ENCODE data around the gene KCNC3. TPM values are rescaled to one million over a fixed set of nuclear protein-coding genes. Genes with fewer than 3 reads are reported as not detected.

KCNC3 gene
- total RNA-seq, 4 donors from 2014 or later = 1.5 to 3.1 (median 1.7) TPM

DNA sequence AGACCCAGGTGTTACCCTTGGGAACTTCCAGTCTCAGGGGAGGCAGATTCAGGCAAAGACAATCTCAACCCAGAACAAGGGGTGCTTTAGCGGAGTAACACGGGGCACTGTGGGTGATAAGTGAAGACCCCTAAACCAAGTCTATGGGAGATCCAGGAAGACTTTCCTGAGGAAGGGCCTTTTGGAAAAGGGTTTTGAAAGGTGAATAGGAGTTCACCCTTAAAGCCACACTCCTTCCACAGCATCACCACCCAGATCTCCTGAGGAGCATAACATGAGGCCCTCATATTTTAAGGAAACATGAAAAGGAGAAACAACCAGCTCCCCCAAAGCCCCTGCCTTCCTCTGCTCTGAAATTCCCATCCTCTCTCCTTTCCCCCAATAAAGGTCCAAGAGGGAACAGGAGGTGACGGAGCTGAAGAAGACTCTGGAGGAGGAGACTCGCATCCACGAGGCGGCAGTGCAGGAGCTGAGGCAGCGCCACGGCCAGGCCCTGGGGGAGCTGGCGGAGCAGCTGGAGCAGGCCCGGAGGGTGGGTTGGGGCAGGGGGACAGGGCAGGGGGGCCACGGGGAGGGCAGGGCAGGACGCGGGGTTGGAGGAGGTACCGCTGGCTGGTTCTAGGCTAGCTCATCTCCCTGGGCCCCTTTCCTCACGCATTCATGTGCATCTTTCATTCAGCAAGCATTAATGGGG is 52.7 kb downstream of the KCNC3 start:
- no peak for DNase-seq (ENCODE audit: low spot score in 2 of 2)
- no peak overlapping the region for H3K4me3 ChIP-seq
- H3K36me3 ChIP-seq = peaks cover 31% of the 10 kb centered on the region
- TF ChIP-seq, protein P1, sequence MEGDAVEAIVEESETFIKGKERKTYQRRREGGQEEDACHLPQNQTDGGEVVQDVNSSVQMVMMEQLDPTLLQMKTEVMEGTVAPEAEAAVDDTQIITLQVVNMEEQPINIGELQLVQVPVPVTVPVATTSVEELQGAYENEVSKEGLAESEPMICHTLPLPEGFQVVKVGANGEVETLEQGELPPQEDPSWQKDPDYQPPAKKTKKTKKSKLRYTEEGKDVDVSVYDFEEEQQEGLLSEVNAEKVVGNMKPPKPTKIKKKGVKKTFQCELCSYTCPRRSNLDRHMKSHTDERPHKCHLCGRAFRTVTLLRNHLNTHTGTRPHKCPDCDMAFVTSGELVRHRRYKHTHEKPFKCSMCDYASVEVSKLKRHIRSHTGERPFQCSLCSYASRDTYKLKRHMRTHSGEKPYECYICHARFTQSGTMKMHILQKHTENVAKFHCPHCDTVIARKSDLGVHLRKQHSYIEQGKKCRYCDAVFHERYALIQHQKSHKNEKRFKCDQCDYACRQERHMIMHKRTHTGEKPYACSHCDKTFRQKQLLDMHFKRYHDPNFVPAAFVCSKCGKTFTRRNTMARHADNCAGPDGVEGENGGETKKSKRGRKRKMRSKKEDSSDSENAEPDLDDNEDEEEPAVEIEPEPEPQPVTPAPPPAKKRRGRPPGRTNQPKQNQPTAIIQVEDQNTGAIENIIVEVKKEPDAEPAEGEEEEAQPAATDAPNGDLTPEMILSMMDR (IDR thresholded peaks at IDR 0.05) = no peak
- TF ChIP-seq POLR2AphosphoS5 (IDR thresholded peaks at IDR 0.05) = no peak
- WGBS = 86% methylated on average over 15 of the region's 15 CpGs
- H3K9me3 ChIP-seq = no peaks in the 10 kb centered on the region
- H3K27me3 ChIP-seq = peaks cover 3% of the 10 kb centered on the region
- no peaks in the 10 kb centered on the region for H3K4me1 ChIP-seq
- H3K27ac ChIP-seq = no peak overlapping the region

- no peaks in the 10 kb centered on the region for H3K4me1 ChIP-seq
- H3K9me3 ChIP-seq = no peaks in the 10 kb centered on the region
- no peak for DNase-seq (ENCODE audit: low spot score in 2 of 2)
- no peak overlapping the region for H3K4me3 ChIP-seq
- WGBS = 68% methylated on average over 14 of the region's 26 CpGs
- TF ChIP-seq, protein P1 (IDR thresholded peaks at IDR 0.05) = no peak
- TF ChIP-seq EP300 (IDR thresholded peaks at IDR 0.05) (no peak), POLR2A (IDR thresholded peaks at IDR 0.05) (no peak), POLR2AphosphoS5 (IDR thresholded peaks at IDR 0.05) (no peak)
- peaks cover 3% of the 10 kb centered on the region for H3K27me3 ChIP-seq
- H3K36me3 ChIP-seq = peaks cover 30% of the 10 kb centered on the region
- no peak overlapping the region for H3K27ac ChIP-seq
Observed at GRCh38 chr19:50275577-50276368, 53.4 kb downstream of the KCNC3 start.

DNA sequence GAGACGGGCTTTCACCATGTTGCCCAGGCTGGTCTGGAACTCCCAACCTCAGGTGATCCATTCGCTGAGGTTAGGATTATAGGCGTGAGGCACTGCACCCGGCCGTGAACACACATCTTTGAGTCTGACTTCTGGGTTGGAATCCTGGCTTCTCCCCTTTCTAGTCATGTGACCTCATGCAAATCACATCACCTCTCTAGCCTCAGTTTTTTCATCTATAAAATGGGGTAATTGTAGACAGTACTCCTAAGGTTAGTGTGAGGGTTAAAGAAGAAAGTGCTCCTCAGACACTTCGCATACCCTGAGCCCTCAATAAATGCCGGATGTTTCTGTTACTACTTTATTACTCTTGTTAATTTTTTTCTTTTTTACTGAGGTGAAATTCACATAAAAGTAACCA is 55.4 kb downstream of the KCNC3 start:
- H3K36me3 ChIP-seq = peaks cover 27% of the 10 kb centered on the region
- no peak overlapping the region for H3K27ac ChIP-seq
- 83% methylated on average over 7 of the region's 7 CpGs for WGBS
- TF ChIP-seq, protein P1 (IDR thresholded peaks at IDR 0.05) = no peak
- TF ChIP-seq POLR2A (IDR thresholded peaks at IDR 0.05) = no peak
- no peaks in the 10 kb centered on the region for H3K27me3 ChIP-seq
- H3K4me1 ChIP-seq = no peaks in the 10 kb centered on the region
- no peak overlapping the region for H3K4me3 ChIP-seq
- no peak for DNase-seq (ENCODE audit: low spot score in 2 of 2)
- no peaks in the 10 kb centered on the region for H3K9me3 ChIP-seq

- Histone ChIP-seq H3K27ac (no peak overlapping the region), H3K4me3 (no peak overlapping the region), H3K27me3 (peaks cover 4% of the 10 kb centered on the region), H3K9me3 (no peaks in the 10 kb centered on the region), H3K4me1 (no peaks in the 10 kb centered on the region), H3K36me3 (peaks cover 35% of the 10 kb centered on the region)
- no peak for DNase-seq (ENCODE audit: low spot score in 2 of 2)
- TF ChIP-seq, protein P1 (IDR thresholded peaks at IDR 0.05) = no peak
- TF ChIP-seq POLR2AphosphoS5 (IDR thresholded peaks at IDR 0.05) (no peak), POLR2A (IDR thresholded peaks at IDR 0.05) (no peak), EP300 (IDR thresholded peaks at IDR 0.05) (no peak)
- WGBS = 88% methylated on average over 13 of the region's 14 CpGs
Observed at GRCh38 chr19:50272263-50272897, 56.8 kb downstream of the KCNC3 start.

GRCh38 chr19:50269653-50270052 is 59.5 kb downstream of the KCNC3 start:
- Histone ChIP-seq H3K36me3 (peaks cover 28% of the 10 kb centered on the region), H3K9me3 (no peaks in the 10 kb centered on the region)
- 74% methylated on average over 2 of the region's 2 CpGs for WGBS

More at GRCh38 chr19:50269653-50270052, 59.5 kb downstream of the KCNC3 start:
- H3K4me1 ChIP-seq = no peaks in the 10 kb centered on the region
- no peak overlapping the region for H3K27ac ChIP-seq
- DNase-seq (ENCODE audit: low spot score in 2 of 2) = no peak
- TF ChIP-seq EP300 (IDR thresholded peaks at IDR 0.05) = no peak
- no peak for TF ChIP-seq POLR2AphosphoS5 (IDR thresholded peaks at IDR 0.05)
- no peak for TF ChIP-seq POLR2A (IDR thresholded peaks at IDR 0.05)
- TF ChIP-seq, protein P1 (IDR thresholded peaks at IDR 0.05) = no peak
- peaks cover 4% of the 10 kb centered on the region for H3K27me3 ChIP-seq
- no peak overlapping the region for H3K4me3 ChIP-seq

All from suprapubic skin (tissue), 4 donors.